ENCODE data around the gene XPO1. TPM values are rescaled to one million over a fixed set of nuclear protein-coding genes. Genes with fewer than 3 reads are reported as not detected.

XPO1 gene
- total and polyA plus RNA-seq, 3 donors (not counting 1 experiment from before 2014, with no cell fraction given), result 53.0 to 127 (median 96.7) TPM

Other genes starting within 250 kb of the XPO1 start
- gene USP34, start 67.3 kb downstream of the XPO1 start, total RNA-seq, result 100 to 1,000 TPM in 1 of 2 donors, 10 to 100 TPM in 1; 84.5 to 108 TPM
- 23.1 TPM for gene USP34, start 67.3 kb downstream of the XPO1 start, polyA plus RNA-seq